ENCODE data around the gene MINDY2.
"Not testable (repeated sequence)": the region's sequence is repeated elsewhere in the genome, so short reads cannot be mapped to it uniquely, and the experiment has no call there.

The MINDY2 gene

GRCh38 chr15:58795825-58796224 lies 24.7 kb downstream of the MINDY2 start:
- Histone ChIP-seq H3K9ac (ENCODE audit: low read length) (no peak overlapping the region), H3F3A (ENCODE audit: insufficient read depth, low read length) (no peaks in the 10 kb centered on the region), H3K9me3 (ENCODE audit: low read length) (no peaks in the 10 kb centered on the region), H3K4me1 (ENCODE audit: insufficient read depth, low read length, severe bottlenecking) (peaks cover 5% of the 10 kb centered on the region), H3K9me2 (ENCODE audit: low read depth, low read length) (no peaks in the 10 kb centered on the region), H4K20me1 (ENCODE audit: insufficient read depth, low read length) (no peaks in the 10 kb centered on the region), H3K79me2 (ENCODE audit: insufficient read depth, low read length) (no peaks in the 10 kb centered on the region), H3K27ac (ENCODE audit: low read depth, low read length, poor library complexity, severe bottlenecking) (no peak overlapping the region), H3K4me3 (ENCODE audit: low read depth, low read length, poor library complexity, severe bottlenecking) (no peak overlapping the region), H3K36me3 (ENCODE audit: insufficient read depth, low read length) (no peaks in the 10 kb centered on the region; the same call in 1 of the 2 replicates), H3K4me2 (ENCODE audit: low read length) (no peak overlapping the region), H3K27me3 (ENCODE audit: insufficient read depth, low read length) (no peaks in the 10 kb centered on the region), H2AFZ (ENCODE audit: low read length) (no peak overlapping the region)
- TF ChIP-seq EZH2 (IDR thresholded peaks at IDR 0.05; ENCODE audit: borderline replicate concordance, low read length) = no peak
- TF ChIP-seq CTCF (IDR thresholded peaks at IDR 0.05; ENCODE audit: low read length) = no peak

GRCh38 chr15:58797505-58797904 lies 26.4 kb downstream of the MINDY2 start:
- no peaks in the 10 kb centered on the region; the same call in 1 of the 2 replicates for H3K36me3 ChIP-seq (ENCODE audit: insufficient read depth, low read length)
- no peaks in the 10 kb centered on the region for H3F3A ChIP-seq (ENCODE audit: insufficient read depth, low read length)
- no peak overlapping the region for H3K4me2 ChIP-seq (ENCODE audit: low read length)
- H2AFZ ChIP-seq (ENCODE audit: low read length) = no peak overlapping the region
- H3K4me1 ChIP-seq (ENCODE audit: insufficient read depth, low read length, severe bottlenecking) = peaks cover 5% of the 10 kb centered on the region
- H3K4me3 ChIP-seq (ENCODE audit: low read depth, low read length, poor library complexity, severe bottlenecking) = no peak overlapping the region
- no peaks in the 10 kb centered on the region for H3K9me3 ChIP-seq (ENCODE audit: low read length)
- H3K27ac ChIP-seq (ENCODE audit: low read depth, low read length, poor library complexity, severe bottlenecking) = no peak overlapping the region
- H4K20me1 ChIP-seq (ENCODE audit: insufficient read depth, low read length) = no peaks in the 10 kb centered on the region
- TF ChIP-seq EZH2 (IDR thresholded peaks at IDR 0.05; ENCODE audit: borderline replicate concordance, low read length) (no peak), CTCF (IDR thresholded peaks at IDR 0.05; ENCODE audit: low read length) (no peak)
- H3K27me3 ChIP-seq (ENCODE audit: insufficient read depth, low read length) = no peaks in the 10 kb centered on the region
- H3K79me2 ChIP-seq (ENCODE audit: insufficient read depth, low read length) = no peaks in the 10 kb centered on the region
- no peak overlapping the region for H3K9ac ChIP-seq (ENCODE audit: low read length)
- no peaks in the 10 kb centered on the region for H3K9me2 ChIP-seq (ENCODE audit: low read depth, low read length)

- no peak overlapping the region for H3K27ac ChIP-seq (ENCODE audit: low read depth, low read length, poor library complexity, severe bottlenecking)
- no peaks in the 10 kb centered on the region for H3F3A ChIP-seq (ENCODE audit: insufficient read depth, low read length)
- no peak overlapping the region for H3K9ac ChIP-seq (ENCODE audit: low read length)
- peaks cover 1% of the 10 kb centered on the region for H3K36me3 ChIP-seq (ENCODE audit: insufficient read depth, low read length)
- H3K4me1 ChIP-seq (ENCODE audit: insufficient read depth, low read length, severe bottlenecking) = peaks cover 5% of the 10 kb centered on the region
- no peaks in the 10 kb centered on the region for H4K20me1 ChIP-seq (ENCODE audit: insufficient read depth, low read length)
- TF ChIP-seq CTCF (IDR thresholded peaks at IDR 0.05; ENCODE audit: low read length) (no peak), EZH2 (IDR thresholded peaks at IDR 0.05; ENCODE audit: borderline replicate concordance, low read length) (no peak)
- H3K9me2 ChIP-seq (ENCODE audit: low read depth, low read length) = no peaks in the 10 kb centered on the region
- H3K79me2 ChIP-seq (ENCODE audit: insufficient read depth, low read length) = no peaks in the 10 kb centered on the region
- no peak overlapping the region for H3K4me3 ChIP-seq (ENCODE audit: low read depth, low read length, poor library complexity, severe bottlenecking)
- no peaks in the 10 kb centered on the region for H3K9me3 ChIP-seq (ENCODE audit: low read length)
- no peaks in the 10 kb centered on the region for H3K27me3 ChIP-seq (ENCODE audit: insufficient read depth, low read length)
- H2AFZ ChIP-seq (ENCODE audit: low read length) = no peak overlapping the region
- H3K4me2 ChIP-seq (ENCODE audit: low read length) = no peak overlapping the region
Measured at GRCh38 chr15:58805095-58805494, 34.0 kb downstream of the MINDY2 start.

GRCh38 chr15:58823267-58823666 lies 52.2 kb downstream of the MINDY2 start:
- H3K4me3 ChIP-seq (ENCODE audit: low read depth, low read length, poor library complexity, severe bottlenecking) = not testable (repeated sequence)

More at GRCh38 chr15:58823267-58823666, 52.2 kb downstream of the MINDY2 start:
- not testable (repeated sequence) for H3K27ac ChIP-seq (ENCODE audit: low read depth, low read length, poor library complexity, severe bottlenecking); H3K9ac ChIP-seq (ENCODE audit: low read length); H3K9me3 ChIP-seq (ENCODE audit: low read length); H2AFZ ChIP-seq (ENCODE audit: low read length); H3K79me2 ChIP-seq (ENCODE audit: insufficient read depth, low read length); H4K20me1 ChIP-seq (ENCODE audit: insufficient read depth, low read length); H3K4me1 ChIP-seq (ENCODE audit: insufficient read depth, low read length, severe bottlenecking); H3K4me2 ChIP-seq (ENCODE audit: low read length); H3F3A ChIP-seq (ENCODE audit: insufficient read depth, low read length); H3K9me2 ChIP-seq (ENCODE audit: low read depth, low read length); H3K27me3 ChIP-seq (ENCODE audit: insufficient read depth, low read length)
- peaks cover 26% of the 10 kb centered on the region for H3K36me3 ChIP-seq (ENCODE audit: insufficient read depth, low read length)

All from OCI-LY1 (cell line).